Hematopoietic multipotent progenitor cell (in vitro differentiated cells): Measurements from ENCODE around the gene PSMG4. TPM values are rescaled to one million over a fixed set of nuclear protein-coding genes. Genes with fewer than 3 reads are reported as not detected.

Experiments
- DNase-seq, 3 donors: peaks; one replicate each; pipeline ENCODE4 v3.0.0-alpha.2; 2011 to 2015; ENCODE audit warnings: low read depth in 2 of 3, low spot score in 2 of 3
- total RNA-seq: library from RNA; depleted of rRNA; stranded (reverse); fragments of >200 nt; gene quantifications from one replicate; pipeline ENCODE4 v1.2.3, GENCODE V29; 2012

PSMG4 gene
- total RNA-seq, 1 donor, result 47.7 TPM

DNA sequence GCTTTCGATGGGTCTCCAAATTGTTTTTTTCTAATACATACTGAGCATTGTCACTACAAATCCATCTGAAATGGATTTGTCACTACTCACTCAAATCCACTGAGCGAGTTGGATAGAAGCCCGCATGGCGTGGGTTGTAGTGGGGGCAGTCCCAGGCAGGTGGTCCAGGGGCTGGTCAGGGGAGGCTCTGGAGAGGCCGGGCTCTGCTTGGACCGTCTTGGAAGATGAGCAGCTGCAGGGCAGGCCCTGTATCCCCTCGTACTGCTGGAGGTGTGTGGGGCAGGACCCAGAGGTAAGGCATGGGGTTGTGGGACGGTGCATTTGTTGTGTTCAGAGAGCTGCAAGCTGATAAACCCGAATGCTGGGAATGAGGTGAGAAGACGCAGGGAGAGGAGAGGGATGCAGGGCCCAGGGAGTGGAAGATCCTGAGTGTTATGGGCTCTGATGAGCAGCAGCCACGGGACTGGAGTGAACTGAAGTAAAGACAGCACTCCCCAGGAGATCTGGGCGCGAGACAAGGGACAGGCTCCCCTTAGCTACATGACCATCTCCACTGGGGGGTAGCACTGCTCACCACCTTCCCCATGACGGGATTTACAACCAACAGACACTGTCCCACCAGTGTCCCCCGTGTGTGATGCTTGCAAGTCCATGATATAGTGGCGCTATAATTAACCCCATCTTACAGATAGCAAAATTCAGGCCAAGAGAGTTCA lies 45.9 kb downstream of the PSMG4 start:
- DNase-seq, result no peak

DNA sequence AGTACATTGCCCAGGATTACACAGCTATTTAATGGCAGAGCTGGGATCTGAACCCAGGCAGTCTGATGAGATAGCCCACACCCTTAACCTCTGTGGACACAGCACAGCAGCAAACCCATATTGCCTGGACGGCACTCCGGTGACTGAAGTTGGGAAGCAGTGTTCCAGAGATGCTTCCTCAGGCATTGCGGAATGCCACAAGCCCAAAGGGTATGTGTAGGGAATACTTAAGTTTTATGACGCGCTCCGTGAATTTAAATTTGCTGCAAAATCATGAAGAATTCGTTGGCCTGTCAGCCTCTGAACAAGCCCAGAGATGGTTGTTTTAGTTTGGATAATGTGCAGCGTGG lies 46.4 kb downstream of the PSMG4 start:
- DNase-seq, result no peak

DNA sequence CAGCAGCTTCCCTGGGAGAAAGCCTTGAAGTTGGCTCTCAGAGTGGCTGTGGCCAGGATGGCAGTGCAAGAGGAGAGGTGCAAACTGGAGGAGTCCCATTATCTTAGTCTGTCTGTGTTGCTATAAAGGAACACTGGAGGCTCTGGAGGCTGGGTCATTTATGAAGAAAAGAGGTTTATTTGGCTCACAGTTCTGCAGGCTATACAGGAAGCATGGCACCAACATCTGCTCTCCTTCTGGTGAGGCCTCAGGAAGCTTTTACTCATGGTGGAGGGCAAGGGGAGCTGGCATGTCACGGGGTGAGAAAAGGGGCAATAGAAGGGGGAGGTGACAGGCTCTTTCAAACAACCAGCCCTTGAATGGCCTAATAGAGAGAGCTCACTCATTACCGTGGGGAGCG lies 47.1 kb downstream of the PSMG4 start:
- no peak for DNase-seq

DNA sequence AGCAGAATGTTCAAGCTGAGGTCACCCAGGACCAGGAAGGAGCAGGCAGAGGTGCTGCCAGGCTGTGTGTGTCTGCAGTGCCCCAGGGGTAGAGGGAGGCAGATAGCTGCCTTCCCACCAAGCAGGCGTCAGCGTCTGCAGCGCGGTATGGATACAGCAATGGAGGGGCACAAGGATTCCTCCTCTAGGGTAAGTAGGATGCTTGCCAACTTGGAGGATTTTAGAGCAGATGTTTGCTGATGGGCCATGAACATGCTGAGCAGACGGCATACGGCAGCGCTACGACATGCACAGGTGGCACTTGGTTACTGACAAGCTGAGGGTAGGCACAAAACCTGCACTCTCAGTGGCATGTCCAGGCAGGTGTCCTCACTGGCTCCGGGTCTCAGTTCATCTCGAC lies 48.1 kb downstream of the PSMG4 start:
- no peak for DNase-seq

DNA sequence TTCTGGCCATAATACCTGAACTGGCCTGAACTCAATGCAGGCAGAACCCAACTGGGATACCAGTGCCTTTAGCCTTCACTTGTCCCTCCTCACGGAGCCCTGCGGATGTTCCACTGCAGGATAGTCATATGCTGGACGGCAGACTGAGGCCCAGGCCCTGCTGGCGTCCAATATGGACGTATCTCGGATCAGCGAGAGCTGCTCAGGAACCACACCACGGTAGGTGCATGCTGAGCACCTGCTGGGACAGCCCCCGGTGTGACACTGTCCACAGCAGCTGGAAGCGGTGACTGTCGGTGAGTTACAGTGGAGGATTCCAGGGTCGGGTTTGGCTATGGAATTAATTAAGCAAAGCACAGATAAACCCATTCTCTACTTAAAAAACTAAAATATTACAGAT lies 48.7 kb downstream of the PSMG4 start:
- DNase-seq, result no peak

DNA sequence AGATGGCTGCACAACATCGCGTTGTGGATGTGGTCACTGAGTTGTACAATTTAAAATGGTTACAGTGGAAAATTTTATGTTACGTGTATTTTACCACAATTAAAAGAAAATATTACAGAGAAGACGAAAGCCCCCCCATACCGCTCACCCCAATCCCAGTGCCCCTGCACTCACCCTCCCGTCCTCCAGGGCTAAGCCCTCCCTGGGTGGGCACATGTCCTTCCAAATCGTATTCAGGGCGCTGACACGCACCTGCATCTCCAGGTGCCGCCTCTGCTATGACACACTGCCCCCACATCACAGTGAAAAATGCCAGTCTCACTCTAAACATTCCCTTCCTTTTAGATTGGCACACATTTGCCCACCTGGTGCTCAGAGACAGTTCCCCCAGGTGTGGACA lies 49.4 kb downstream of the PSMG4 start:
- no peak for DNase-seq

DNA sequence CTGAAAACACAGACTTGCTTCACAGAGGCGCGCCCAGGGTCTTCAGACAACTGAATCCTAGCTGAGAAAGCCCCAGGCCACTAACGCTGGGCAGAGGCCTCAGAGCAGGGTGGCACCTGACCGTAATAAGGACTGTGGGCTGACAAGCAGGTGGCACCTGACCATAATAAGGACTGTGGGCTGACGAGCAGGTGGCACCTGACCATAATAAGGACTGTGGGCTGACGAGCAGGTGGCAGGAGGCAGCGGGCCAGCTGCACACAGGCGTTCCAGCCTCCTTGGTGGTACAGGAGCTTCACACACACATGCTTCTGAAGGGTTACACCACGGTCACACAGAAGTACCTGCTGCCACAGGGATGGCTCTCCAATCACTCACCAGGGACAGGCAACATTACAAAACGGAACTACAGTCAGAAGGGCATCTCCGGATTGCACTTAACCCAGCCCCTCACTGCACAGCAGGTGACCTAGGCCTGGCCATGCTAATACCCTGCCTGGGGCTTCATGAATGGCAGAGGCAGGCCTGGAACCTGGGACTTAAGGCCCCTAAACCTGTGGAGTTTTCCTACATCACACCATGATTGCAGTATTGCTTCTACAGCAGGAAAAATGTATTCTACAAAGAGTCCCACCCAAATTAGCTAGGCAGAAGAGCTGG lies 50.8 kb downstream of the PSMG4 start:
- DNase-seq, result no peak

DNA sequence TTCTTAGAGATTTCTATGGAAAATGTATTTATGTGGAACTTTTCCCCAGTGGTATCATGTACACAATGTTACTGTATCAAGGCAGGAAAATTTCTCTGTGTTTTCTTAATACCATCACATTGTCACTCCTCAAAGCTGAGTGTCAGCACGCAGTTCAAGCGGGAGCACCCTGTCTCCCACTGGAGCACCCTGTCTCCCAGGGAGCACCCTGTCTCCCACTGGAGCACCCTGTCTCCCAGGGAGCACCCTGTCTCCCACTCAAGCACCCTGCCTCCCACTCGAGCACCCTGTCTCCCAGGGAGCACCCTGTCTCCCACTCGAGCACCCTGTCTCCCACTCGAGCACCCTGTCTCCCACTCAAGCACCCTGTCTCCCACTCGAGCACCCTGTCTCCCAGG lies 51.3 kb downstream of the PSMG4 start:
- DNase-seq, result no peak

DNA sequence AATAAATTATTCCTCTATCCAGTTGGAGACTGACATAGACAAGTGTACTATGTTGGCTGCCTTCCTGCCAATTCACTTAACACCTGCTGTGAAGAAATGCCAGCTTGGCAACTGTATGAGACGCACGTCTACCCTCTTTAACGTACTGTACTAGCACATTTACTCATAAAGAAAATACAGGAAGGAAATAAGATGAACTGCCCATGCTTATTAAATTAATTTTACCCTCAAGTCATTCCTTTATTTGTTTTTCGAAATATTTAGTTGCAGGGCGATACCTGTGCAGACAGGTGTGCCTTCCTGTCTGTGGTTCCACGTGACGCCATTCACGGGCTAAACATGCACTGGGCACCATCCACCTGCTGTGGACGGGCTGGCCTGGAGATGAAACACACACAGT lies 52.0 kb downstream of the PSMG4 start:
- no peak for DNase-seq

DNA sequence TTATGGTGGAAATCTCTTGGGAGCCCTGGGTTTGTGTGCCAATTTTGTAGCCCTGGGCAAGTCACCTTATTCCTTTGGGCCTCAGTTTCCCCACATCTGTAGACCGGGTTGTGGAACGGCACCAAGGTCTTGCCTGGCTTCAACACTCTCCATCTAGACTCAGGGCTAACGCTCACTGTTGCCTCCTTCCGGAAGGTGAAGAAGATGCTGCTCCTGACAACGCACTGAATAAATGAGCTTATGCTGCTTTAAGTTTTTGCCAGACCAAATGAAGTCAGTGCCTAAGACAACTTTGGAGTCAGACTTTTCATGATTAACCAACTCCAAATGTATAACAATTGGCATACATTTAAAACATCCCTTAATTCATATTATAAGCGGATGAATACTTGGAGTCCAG lies 53.1 kb downstream of the PSMG4 start:
- no peak for DNase-seq

DNA sequence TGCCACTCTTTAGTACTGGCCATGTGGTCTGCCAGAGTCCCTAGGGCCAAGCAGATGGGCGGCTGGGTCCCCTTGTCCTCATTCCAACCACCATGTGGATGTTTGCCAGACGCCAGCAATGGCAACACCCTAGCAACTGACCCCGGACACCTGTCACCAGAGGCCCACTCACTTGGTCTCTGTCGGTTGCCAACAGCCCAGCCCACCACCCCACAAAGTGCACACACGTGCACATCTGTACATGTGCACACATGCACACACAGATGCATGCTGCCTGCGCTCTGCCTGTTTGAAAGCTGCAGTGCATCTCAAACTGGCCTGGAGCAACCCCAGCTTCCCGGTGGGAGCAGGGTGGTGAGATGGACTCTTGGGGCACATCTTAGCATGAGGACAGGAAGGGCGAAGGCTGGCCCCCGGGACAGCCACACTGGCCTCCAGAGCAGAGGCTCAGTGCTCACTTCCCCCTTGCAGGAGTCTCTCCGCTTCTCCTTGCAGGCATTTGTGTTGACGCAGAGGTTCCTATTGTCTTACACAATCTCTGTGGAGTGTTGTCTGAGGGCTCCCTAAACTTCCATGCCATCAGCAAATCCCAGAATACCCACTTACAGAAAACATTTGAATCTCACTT lies 54.0 kb downstream of the PSMG4 start:
- DNase-seq, result no peak

DNA sequence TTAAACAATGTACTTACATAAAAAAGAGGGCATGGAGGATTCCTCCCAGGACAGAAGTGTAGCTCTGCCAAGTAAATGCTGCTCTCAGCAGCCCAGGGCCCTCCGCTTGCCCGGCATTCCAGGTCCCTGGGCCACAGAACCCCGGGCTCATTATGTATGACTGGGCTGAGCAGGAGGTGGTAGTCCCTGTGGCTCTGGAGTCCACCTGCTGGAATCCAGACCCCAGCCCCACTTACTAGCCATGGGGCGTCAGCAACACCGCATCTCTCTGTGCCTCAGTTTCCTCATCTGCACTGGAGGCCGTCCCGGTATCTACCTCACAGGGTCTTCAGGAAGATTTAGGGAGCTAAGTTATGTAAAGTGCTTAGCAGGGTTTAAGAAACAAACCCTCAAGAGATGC lies 55.4 kb downstream of the PSMG4 start:
- DNase-seq, result no peak

DNA sequence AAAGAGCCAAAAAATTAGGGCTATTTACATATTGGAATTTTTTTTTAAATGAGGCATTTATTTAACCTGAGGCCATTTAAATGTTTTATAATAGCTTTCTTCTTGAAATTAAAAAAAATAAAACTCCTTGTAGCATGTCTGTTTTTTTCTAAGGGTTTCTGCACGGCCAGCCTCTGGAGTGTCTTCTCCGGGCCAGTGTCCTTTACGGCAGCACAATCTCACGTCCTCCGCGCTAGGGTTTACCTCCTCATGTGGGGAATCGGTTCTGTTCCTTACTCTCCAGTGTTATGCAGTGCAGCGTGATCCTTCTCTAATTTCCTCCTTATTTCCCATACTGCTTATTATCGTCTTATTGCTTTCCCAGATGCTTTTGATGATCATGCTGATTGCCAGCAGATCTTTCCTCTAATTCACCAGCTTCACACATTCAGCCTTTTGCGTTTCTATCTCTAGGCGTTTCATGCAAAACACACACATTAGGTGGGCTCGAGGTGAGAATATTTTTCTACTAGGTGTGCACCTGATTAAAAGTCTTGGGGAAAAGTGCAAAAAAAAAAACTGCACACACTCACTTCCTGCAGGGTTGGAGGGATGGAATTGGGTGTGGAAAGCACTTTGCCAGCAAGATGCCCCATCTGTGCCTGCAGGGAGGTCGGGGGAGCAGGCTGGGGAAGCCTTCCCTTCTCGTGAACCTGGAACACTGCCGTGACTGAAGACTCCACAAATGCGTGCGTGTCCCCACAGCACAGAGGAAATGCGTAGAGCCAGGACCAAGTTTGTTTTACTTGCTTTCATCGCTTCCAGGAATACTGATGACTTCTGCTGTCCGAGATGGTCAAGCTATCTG lies 56.1 kb downstream of the PSMG4 start:
- DNase-seq, result no peak

DNA sequence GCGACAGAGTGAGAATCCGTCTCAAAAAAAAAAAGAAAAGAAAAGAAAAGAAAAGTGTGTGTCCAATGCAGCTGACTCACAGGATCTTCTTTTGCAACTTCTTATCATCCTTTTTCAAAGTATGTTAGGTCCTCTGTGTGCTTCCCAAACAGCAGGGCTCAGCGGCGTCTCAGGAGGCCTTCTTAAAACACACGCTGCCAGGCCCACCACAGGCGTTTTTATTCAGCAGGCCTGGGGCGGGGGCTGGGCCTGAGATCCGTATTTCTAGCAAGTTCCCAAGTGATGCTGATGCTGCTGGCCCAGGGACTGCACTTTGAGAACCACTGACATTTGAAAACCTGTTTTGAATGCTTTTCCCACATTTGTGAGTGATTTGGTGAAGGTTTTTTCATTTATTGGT lies 57.1 kb downstream of the PSMG4 start:
- DNase-seq, result no peak

DNA sequence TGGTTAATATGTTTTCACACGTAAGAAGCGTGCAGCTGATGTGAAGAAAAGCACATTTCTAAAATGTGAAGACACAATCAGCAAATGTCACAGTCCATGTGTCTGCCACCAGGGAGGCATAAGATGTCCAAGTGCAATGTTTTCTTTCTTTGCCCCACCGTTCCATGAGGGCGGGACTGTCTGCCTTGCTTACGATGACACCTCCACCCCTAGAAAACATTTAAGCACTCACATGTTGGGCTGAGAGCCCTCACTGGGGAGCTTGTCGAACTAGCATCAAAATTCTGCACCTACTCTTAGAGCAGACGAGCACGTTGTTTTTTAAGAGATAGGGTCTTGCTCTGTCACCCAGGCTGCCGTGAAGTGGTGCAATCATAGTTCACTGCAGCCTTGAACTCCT lies 57.6 kb downstream of the PSMG4 start:
- DNase-seq, result no peak

DNA sequence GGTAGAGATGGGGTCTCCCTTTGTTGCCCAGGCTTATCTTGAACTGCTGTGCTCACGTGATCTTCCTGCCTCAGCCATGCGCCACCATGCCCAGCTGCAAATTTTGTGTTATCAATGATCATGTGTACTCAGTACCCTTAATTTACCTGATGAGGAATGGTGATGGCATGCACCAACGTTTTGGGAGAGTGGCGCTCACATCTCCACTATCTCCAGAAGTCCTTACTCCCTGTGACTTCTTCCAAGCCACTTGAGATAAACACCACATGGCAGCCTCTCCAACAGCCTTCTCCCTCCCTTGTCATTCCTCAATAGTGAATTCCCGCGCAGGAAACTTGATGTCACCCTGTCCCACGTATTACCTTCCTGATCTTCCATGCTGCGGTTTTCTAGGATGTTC lies 58.1 kb downstream of the PSMG4 start:
- DNase-seq, result no peak

Other genes with a start within 250 kb of the PSMG4 start
- 13.5 TPM for gene RIPK1, start 190.5 kb upstream of the PSMG4 start, total RNA-seq
- gene BPHL, start 140.2 kb upstream of the PSMG4 start, total RNA-seq, result 10.5 TPM
- 8.3 TPM for gene TUBB2A, start 101.4 kb upstream of the PSMG4 start, total RNA-seq
- gene TUBB2B, start 31.3 kb upstream of the PSMG4 start, total RNA-seq, result 0.54 TPM
- 0.81 TPM for gene SLC22A23, start 198.1 kb downstream of the PSMG4 start, total RNA-seq